GM21576 (cell line): ENCODE data around the gene CD38.

Experiments used
- ATAC-seq: cut with Tn5 transposase; IDR thresholded peaks from one replicate; pipeline ENCODE4 v1.9.1; 2021; ENCODE audit warnings: mild to moderate bottlenecking, moderate library complexity; ENCODE audit not compliant: unreplicated experiment

CD38 gene

GRCh38 chr4:15758294-15758693, 19.8 kb upstream of the CD38 start:
- no peak for ATAC-seq

GRCh38 chr4:15762460-15762859, 15.7 kb upstream of the CD38 start:
- ATAC-seq, result peak; percentile 65

DNA sequence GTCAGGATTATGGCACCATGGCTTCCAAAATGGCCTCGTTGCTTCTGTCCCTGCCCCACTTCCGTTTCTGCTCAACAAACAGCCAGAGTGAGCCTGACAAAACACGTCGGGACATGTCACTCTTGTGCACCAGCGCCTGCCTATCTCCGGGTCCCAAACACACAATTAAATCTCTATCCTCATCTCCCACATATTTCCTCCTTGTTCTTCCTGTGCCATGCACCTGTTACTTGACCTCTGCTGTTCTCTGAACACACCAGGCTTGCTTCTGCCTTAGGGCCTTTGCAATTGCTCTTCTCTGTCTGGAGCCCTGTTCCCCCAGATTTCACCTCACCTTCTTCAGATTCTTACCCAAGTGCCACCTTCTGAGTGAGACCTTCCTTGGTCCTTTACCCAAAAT, 12.7 kb upstream of the CD38 start:
- ATAC-seq, result no peak

- peak; percentile 56 for ATAC-seq
These were observed 12.0 kb upstream of the CD38 start for GRCh38 chr4:15765910-15766697.

- ATAC-seq, result no peak
These were observed 11.3 kb upstream of the CD38 start for GRCh38 chr4:15766821-15767220.

DNA sequence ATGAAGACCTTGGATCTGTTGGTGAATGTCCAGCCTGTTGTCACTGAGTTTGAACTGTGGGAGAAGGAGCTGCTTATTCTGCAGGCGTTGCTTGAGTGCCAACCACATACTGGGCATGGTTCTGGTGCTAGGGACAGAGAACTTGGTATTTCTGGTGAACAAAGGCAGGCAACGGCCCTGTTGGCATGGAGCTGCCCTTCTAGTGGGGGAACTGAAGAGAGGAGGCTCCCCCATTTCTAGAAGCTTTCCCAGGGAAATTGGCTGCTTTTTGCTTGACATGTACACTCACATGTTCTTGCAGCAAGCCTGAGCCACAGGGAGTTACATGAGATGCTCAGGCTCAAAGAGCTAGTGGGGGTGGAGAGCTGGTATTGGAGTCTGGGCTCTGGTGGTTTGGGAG, 8.9 kb upstream of the CD38 start:
- ATAC-seq, result no peak

DNA sequence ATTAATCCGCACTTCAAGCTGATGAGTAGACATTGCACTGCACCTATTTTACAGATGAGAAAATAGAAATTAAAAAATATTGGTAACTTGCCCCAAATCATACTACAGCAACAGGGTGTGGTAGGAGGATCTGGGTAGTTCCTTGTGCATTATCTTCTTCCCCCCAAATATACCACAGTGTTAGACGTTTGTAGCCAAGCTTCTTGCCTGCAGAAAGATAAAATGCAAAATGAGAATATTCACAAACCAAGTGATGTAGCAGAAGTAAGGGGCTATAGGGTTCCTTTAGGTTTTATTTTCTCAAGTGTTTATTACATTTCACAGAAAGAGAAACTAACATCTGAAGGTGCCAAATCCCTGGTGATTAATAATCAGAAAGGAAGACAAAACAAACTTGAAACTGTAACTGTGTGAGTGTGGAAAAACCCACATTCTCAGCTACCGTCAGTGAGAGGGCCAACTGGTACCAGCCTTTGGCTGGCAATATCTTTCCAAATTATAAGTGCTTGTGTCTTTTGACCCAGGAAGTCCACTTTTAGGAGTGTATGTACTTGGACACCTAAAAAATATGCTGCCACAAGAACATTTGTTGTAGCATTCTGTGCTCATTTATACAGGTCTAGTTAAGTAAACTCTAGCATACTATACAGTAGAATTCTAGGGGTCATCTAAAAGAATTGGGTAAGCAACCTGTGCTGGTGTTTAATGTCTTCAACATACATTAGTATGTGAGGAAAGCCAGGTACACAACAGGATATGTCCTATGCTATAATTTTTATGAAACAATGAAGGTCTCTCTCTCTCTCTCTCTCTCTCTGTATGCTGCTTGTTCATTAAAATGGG, 6.7 kb upstream of the CD38 start:
- peak; percentile 79 for ATAC-seq

DNA sequence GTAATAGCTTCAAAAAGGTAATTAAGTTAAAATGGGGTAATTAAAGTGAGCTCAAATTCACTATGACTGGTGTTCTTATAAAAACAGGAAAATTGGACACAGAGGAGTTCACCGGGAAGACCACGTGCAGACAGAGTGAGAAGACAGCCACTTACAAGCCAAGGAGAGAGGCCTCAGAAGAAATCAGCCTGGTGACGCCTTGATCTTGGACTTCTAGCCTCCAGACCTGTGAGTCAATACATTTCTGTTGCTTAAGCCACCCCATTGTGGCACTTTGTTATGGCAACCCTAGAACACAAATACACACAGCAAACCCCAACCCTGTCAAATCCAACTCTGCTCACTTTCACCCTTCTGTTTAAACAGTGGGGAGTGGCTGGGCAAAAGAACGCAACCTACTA, 4.1 kb upstream of the CD38 start:
- no peak for ATAC-seq

GRCh38 chr4:15776871-15777648, 1.1 kb upstream of the CD38 start:
- no peak for ATAC-seq

GRCh38 chr4:15777697-15778288, 335 bp upstream of the CD38 start:
- ATAC-seq, result no peak

DNA sequence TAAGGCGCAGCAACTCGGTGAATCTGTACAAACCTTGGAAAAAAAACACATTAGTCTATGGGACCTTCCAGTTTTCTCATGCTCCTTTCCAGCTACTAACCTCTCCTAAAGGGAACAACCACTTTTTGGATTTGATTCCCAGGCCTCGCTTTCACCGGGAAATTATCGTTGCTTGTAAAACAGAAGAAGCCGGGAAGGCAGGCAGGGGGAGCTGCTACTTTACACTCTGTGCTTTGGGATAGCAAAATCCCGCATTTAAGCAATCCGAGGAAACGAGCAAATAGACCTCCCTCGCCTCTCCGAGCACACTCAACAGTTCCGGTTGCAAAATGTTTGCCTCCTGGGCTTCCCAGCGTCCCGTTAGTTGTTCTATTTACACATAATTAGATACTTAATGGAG, 1.2 kb downstream of the CD38 start:
- no peak for ATAC-seq

DNA sequence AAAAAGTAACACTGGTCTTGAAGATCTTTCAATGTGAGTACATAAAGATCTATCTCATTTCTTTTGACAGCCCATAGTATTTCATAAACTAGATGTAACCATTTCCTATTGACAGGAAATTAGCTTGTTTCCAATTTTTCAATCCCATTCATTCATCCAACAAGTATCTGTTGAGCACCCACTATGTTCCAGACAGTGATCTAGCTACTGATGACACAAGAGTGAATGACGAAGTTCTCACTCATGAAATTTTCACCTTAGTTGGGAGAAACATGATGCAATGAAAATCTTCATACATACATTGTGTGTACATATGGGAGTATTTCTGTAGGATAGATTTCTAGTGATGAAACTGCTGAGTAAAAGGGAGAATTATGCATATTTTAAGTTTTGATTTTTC, 1.7 kb downstream of the CD38 start:
- ATAC-seq, result no peak

DNA sequence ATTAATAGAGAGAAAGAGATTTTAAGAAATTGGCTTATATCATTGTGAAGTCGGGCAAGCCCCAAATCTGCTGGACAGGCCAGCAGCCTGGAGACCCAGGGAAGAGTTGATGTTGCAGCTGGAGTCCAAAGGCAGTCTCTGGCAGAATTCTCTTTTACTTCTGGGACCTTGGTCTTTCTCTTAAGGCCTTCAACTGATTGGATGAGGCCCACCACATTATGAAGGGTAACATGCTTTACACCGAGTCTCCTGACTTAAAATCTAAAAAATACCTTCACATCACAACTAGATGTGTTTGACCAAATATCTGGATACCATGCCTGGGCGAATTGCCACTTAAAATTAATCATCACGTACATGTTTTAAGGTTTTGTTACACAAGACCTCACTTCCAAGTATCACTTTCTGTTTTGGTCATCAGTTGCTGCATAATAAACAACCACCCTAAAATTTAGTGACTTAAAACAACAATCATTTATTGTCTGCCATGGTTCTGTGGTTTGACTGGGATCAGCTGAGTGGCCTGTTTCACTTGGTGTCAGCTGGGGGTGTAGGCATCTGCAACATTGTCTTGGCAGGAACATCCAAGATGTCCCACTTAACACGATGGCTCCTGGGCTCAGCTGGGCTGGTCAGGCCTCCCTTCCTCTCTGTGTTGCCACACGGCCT, 3.4 kb downstream of the CD38 start:
- ATAC-seq, result peak; percentile 17

GRCh38 chr4:15783676-15784075, 5.5 kb downstream of the CD38 start:
- no peak for ATAC-seq

GRCh38 chr4:15784959-15785634, 7.0 kb downstream of the CD38 start:
- peak; percentile 91 for ATAC-seq

DNA sequence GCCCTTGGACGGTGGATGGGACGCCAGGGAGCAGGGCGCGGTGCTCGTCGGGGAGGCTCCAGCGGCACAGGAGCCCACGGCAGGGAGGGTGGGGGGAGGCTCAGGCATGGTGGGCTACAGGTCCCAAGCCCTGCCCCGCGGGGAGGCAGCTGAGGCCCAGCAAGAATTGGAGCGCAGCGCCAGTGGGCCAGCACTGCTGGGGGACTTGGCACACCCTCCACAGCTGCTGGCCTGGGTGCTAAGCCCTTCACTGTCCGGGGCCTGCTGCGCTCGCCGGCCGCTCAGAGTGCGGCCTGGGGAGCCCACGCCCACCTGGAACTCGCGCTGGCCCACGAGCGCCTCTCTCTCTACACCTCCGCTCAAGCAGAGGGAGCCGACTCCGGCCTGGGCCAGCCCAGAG, 8.6 kb downstream of the CD38 start:
- ATAC-seq, result no peak

DNA sequence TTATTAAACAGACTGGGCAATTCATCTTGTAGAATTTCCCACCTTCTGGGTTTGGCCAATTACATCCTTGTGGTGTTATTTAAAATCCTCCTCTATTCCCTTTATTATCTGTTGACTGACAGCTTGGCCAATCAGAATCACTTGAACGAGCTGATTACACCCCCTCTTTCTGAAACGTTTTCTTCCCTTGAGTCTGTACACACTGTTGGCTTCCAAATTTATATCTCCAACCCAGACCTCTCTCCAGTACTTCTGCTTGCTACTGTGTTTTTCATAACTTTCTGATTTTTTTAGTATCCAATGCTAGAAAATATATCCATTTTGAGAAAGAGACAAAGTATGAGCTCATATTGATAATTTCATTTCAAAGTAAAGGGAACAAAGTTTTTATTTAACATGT, 14.8 kb downstream of the CD38 start:
- no peak for ATAC-seq

DNA sequence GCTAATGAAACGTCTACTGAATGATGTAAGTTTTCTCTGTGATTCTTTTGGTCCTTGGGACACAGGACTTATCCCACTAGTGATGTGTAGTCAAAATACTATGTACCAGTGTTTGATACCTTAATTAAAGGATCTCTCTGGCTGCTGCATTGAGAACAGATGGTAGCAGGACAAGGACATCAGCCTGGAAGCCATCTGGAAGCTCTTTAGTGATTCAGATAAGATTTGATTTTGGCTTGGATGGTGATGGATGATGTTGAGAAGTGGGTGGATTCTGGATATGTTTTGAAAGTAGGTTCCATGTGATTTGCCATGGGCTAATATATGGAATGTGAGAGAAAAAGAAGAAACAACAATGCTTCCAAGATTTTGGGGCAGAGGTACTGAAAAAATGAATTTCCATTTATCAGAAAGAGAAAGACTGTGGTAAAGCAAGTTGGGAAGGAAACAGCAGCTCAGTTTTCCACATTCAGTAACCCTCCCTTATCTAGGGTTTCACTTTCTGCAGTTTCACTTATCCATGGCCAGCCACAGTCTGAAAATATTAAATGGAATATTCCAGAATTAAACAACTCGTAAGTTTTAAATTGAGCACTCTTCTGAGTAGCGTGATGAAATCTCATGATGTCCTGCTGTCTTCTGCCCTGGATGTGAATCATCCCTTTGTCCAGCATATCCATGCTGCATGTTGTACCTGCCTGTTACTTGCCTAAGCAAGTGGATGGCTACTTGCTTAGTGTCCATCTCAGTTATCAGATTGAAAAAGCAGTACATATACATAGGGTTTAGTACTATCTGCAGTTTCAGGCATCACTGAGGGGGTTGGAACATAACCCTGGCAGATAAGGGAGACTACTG, 15.6 kb downstream of the CD38 start:
- ATAC-seq, result no peak

DNA sequence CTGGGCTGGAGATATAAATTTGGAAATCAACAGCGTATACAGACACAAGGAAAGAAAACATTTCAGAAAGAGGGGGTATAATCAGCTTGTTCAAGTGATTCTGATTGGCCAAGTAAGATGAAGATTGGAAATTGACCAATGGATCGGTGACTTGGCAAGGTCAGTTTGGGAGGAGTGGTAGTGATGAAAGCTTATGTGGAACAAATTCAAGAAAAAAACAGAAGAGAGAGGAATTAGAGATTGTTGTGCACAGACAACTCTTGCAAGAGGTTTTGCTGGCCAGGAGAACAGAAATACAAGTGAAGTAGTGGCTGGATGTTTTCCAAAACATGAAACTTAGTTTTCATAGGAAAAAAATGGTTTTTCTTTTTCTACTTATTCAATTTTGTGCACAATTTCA, 16.3 kb downstream of the CD38 start:
- no peak for ATAC-seq
